Measurements from ENCODE around the gene ANK3. TPM values are rescaled to one million over a fixed set of nuclear protein-coding genes. Genes with fewer than 3 reads are reported as not detected.

ANK3 gene
- total RNA-seq, 1 donor: 248 TPM

GRCh38 chr10:60162631-60163030 lies 227.0 kb downstream of the ANK3 start:
- no peak overlapping the region for H3K4me3 ChIP-seq (ENCODE audit: low read depth, low read length)
- no peak for TF ChIP-seq CTCF (IDR thresholded peaks at IDR 0.05; ENCODE audit: insufficient read depth, low read length)
- no peak for DNase-seq (ENCODE audit: low read depth)

- H3K4me3 ChIP-seq (ENCODE audit: low read depth, low read length): no peak overlapping the region
- DNase-seq (ENCODE audit: low read depth): no peak
- TF ChIP-seq CTCF (IDR thresholded peaks at IDR 0.05; ENCODE audit: insufficient read depth, low read length): no peak
Measured at GRCh38 chr10:60155943-60156683, 233.6 kb downstream of the ANK3 start.

GRCh38 chr10:60155099-60155877 lies 234.4 kb downstream of the ANK3 start:
- DNase-seq (ENCODE audit: low read depth): no peak

GRCh38 chr10:60149003-60149402 lies 240.7 kb downstream of the ANK3 start:
- TF ChIP-seq CTCF (IDR thresholded peaks at IDR 0.05; ENCODE audit: insufficient read depth, low read length): no peak
- H3K4me3 ChIP-seq (ENCODE audit: low read depth, low read length): no peak overlapping the region
- no peak for DNase-seq (ENCODE audit: low read depth)

More at GRCh38 chr10:60155099-60155877, 234.4 kb downstream of the ANK3 start:
- TF ChIP-seq CTCF (IDR thresholded peaks at IDR 0.05; ENCODE audit: insufficient read depth, low read length): no peak
- H3K4me3 ChIP-seq (ENCODE audit: low read depth, low read length): no peak overlapping the region

- no peak for TF ChIP-seq CTCF (IDR thresholded peaks at IDR 0.05; ENCODE audit: insufficient read depth, low read length)
- DNase-seq (ENCODE audit: low read depth): peak; percentile 91
- H3K4me3 ChIP-seq (ENCODE audit: low read depth, low read length): no peak overlapping the region
Measured at GRCh38 chr10:60148266-60148840, 241.3 kb downstream of the ANK3 start.

- no peak overlapping the region for H3K4me3 ChIP-seq (ENCODE audit: low read depth, low read length)
- TF ChIP-seq CTCF (IDR thresholded peaks at IDR 0.05; ENCODE audit: insufficient read depth, low read length): no peak
- no peak for DNase-seq (ENCODE audit: low read depth)
Measured at GRCh38 chr10:60147576-60148265, 242.0 kb downstream of the ANK3 start.
